ENCODE data around the gene GPR27.

GRCh38 chr3:71726146-71726545, 27.5 kb upstream of the GPR27 start:
- TF ChIP-seq CTCF (IDR thresholded peaks at IDR 0.05) (no peak), POLR2A (IDR thresholded peaks at IDR 0.05) (no peak), POLR2AphosphoS5 (IDR thresholded peaks at IDR 0.05) (no peak)

Measured in prostate gland (tissue), 2 donors.